GM18526 (cell line): Measurements from ENCODE around the gene FHDC1.

Source experiments
- POLR2A ChIP-seq: IDR thresholded peaks from 3 replicates; pipeline ENCODE4 v1.6.1; 2011; ENCODE audit not compliant: insufficient read length; ENCODE audit errors: extremely low read depth

Gene FHDC1

DNA sequence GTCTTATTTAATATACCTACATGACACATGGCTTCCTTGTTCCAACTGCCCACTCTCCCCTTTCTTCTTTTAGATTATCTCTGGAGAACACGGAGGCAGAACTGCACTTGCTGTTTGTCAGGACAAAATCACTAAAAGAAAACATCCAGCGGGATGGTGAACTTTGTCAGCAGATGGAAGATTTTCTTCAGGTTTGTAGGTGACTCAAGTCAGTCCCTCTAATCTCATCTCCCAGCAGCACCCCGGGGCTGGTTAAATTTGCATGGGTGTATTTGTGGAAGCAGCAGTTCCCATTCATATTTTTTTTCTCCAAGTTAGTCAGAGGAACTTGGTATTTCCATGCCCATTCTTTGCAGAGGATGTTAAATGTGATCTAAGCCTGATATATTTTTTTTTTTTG lies 31.8 kb downstream of the FHDC1 start:
- TF ChIP-seq POLR2A: no peak

DNA sequence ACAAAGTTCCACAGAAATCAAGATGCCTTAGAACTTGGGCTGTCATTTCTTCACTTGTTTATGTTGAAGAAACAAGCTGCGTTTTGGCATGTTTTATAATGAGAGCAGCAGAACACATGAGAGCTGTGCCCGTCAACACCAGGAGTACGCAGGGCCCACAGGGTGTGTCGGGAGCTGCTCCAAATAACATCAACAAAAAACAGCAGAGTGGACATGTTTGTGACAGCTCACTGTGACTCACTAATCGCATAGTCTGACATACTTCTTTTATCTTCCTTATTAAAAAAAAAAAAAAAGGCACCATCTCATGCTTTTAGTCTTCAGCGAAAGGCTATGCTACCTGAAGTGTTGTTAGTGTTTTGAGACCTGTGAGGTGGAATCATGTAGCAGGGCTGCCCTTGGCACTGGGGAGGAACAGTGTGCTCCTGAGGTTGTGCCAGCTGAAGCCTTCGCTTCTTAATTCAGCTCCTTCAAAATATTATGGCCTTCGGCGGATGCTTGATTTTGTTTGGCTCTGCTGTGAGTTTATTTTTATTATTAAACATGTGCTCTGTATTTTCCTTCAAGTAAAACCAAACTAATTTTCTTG lies 32.8 kb downstream of the FHDC1 start:
- no peak for TF ChIP-seq POLR2A

DNA sequence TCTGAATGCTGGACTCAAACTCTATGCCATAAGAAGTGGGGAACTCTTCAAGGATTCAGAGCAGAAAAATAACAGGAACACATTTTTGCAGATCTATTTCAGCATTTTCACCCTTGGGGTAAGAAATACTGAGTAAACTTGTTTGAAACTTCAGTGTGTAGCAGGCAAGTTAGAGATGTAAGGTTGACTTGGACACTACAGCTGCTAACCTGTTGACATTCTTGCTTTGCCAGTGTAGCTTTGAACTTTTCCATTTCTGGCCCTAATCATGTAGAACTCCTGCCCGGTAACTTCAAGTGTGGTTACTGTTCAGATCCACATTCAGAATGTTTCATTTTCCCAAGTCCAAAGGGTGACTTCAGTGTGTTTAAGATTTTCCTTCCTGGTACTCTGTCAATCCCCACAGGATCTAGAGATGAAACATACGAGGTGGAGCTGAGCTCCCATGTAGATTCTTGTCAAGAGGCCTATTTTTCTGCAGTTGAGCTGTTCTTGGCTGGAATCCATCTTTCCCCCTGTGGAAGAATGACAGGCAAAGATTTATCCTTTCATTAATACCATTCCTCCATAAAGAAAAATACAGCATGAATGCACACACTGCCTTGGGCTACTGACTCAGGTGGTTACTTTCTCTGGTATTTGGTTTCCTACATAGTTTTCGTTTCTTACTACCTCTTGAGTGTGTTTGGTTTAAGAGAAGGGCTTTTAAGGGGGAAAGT lies 34.1 kb downstream of the FHDC1 start:
- no peak for TF ChIP-seq POLR2A

DNA sequence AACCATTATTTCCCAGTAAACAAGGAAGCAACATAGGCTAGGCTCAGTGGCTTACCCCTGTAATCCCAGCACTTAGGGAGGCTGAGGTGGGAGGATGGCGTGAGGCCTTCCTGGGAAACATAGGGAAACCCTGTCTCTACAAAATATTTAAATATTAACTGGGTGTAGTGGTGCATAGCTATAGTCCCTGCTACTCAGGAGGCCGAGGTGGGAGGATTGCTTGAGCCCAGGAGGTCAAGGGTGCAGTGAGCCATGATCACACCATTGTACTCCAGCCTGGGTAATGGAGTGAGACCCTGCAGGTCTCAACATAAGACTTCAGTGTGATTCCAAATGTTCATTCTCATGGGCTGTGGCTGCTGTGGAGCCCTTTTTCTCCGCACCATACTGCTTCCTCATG lies 34.9 kb downstream of the FHDC1 start:
- TF ChIP-seq POLR2A: no peak

GRCh38 chr4:152972821-152973628 lies 36.9 kb downstream of the FHDC1 start:
- TF ChIP-seq POLR2A: no peak

DNA sequence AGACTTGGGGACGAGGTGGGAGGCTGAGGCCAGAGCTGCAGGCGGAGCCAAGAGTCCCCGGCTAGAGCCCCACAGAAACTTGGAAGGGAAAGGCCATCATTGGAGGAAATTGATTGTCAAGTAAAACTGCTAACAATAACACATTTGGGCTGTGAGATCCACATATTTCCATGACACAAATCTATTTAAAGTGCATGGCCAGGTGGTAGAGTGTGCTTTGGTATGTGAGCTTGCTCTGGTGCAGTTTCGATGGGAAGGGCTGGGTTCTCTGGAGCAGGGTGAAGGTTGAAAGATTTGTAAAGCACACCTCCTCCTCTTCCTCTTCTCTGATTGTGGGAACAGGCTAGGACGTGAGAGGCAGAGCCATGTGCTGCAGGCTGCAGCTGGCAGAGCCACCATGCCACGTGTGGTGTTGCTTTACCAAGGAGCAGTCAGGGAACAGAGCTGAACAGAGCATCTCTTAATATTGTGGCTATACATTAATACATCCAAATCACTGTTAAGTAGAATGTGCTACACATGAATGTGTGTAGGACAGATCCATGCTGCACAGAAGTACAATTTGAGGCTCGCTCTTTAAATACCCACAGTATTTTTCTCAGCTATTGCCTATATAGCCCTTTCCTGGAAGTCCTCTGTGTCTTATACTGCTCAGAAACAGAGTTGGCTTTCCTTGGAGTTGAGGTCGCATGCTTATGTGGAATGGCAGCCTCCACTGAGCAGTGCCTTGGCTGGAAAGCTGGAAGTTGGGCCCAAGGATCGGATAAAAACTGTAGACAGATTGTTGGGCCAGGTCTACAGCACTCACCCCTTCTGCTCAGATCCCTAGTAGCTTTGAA lies 37.7 kb downstream of the FHDC1 start:
- no peak for TF ChIP-seq POLR2A

DNA sequence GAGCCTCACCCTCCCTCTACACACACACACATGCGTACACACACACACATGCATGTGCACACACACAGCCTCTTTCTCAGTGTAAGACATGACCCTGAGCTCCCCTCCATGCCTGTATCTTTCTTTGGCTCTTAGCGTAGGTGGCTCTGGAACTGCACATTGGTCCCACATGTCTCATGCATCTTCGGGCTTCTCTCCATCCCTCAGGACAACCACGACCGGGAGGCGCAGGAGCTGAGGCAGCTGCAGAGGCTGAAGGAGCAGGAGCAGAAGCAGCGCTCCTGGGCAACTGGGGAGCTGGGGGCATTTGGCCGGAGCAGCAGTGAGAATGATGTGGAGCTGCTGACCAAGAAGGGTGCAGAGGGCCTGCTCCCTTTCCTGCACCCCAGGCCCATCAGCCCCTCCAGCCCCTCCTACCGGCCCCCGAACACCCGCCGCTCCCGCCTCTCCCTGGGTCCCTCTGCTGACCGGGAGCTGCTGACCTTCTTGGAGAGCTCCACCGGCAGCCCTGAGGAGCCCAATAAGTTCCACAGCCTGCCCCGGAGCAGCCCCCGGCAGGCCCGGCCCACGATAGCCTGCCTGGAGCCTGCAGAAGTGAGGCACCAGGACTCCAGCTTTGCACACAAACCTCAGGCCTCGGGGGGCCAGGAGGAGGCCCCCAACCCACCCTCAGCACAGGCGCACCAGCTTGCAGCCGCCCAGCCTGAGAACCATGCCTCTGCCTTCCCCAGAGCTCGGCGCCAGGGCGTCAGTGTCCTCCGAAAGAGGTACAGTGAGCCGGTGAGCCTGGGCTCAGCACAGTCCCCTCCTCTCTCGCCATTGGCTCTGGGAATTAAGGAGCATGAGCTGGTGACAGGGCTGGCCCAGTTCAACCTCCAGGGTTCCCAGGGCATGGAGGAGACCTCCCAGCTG lies 38.6 kb downstream of the FHDC1 start:
- no peak for TF ChIP-seq POLR2A

DNA sequence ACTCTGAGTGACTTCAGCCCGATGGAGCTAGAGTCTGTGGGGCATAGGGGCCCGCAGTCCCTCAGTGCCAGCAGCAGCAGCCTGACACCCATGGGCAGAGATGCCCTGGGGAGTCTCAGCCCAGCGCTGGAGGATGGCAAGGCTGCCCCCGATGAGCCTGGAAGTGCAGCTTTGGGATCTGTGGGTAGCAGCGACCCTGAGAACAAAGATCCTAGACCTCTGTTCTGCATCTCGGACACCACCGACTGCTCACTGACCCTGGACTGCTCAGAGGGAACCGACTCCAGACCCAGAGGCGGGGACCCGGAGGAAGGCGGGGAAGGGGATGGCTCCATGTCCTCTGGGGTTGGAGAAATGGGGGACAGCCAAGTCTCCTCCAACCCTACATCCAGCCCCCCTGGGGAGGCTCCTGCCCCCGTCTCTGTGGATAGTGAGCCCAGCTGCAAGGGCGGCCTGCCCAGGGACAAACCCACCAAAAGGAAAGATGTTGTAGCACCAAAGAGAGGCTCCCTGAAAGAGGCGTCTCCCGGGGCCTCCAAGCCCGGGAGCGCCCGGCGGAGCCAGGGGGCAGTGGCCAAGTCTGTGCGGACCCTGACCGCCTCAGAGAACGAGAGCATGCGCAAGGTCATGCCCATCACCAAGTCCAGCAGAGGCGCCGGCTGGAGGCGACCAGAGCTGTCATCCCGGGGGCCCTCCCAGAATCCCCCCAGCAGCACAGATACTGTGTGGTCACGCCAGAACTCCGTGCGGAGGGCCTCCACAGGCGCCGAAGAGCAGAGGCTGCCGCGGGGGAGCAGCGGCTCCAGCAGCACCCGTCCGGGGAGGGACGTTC lies 39.5 kb downstream of the FHDC1 start:
- TF ChIP-seq POLR2A: no peak

- TF ChIP-seq POLR2A: no peak
Observed at GRCh38 chr4:152976212-152976761, 40.2 kb downstream of the FHDC1 start.

DNA sequence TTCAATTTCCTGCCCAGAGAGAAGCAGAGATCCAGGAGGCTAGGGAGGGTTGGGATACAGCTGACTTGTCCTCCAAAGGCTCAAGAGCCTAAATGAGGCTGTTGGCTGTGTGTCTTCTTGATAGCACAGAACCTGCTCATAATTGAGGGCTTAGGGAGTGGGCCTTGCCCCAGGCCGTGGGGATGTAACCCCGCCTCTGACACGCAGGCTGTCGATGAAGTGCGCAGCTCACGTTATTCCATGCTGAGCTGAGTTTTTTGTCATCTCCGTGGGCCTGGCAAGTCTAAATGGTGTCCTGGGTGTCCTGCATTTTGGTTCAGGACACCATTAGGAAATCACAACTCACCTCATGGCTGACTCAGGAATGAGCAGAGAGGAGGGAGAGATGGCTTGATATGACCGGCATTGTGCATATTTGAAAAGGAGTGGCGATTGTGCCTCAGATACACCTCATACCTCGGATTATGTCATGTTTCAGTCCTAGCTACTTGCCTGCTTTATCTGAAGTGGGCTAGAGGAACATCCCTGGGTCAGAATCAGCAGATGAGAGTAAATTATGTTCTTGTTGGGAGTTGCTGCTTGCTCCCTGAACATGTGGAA lies 43.7 kb downstream of the FHDC1 start:
- no peak for TF ChIP-seq POLR2A

DNA sequence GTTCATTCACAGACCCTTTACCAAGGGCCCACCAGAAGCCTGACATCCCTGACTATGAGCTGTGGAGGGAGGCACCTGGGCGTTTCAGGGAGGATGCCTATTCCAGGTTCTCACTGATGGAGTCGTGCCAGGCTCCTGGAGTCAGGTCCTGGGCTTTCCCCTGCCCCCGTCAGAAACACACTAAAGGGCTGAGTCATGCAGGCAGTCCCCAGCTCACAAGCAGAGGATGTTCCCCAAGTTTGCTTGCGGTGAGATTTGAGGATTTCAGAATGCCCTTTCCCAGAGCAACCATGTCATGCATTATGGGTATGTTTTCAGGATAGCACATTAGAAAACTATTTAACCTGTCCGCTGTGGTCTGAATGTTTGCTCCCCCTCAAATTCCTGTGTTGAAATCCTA lies 45.2 kb downstream of the FHDC1 start:
- no peak for TF ChIP-seq POLR2A

DNA sequence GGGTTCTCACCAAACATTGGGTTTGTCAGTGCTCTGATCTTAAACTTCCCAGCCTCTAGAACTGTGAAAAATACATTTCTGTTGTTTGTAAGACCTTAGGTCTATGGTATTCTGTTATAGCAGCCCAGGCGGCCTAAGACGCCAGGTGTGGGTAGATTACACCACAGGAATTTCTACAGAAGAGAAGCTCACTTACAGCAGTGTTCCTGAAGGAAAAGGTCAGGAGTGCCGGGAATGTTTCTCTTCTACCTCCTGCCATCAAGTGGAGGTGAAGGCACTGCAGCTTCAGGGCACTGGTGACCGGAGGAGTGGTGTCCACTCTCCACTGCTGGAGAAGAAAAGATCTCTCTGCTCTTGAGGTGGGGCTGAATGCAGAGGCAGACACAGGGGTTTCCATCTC lies 45.7 kb downstream of the FHDC1 start:
- no peak for TF ChIP-seq POLR2A

DNA sequence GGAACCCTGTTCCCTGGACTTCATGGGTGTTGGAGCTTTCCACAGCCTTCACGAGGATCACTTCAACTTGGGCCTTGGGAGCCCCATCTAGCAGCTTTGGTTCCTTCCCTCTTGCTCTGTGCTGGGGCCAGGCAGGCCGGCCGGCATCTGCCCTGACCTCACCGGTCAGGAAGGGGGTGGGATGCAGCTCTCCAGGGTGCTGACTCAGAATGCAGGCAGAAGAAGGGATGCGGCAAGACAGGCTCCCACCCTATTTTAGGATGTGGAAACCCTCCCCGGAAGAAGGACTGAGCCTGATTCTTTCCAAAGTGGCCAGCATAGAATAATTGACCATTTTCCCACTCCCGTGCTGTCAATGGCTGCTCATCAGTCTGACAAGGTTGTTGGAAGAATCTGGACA lies 47.1 kb downstream of the FHDC1 start:
- no peak for TF ChIP-seq POLR2A
